HG02610 (cell line): ENCODE results near the gene PLEKHD1.
A peak's percentile ranks its signal among the peaks of the same experiment; 100 is the strongest.
"Not testable (repeated sequence)": the region's sequence is repeated elsewhere in the genome, so short reads cannot be mapped to it uniquely, and the experiment has no call there.

ENCODE experiments used
- ATAC-seq: cut with Tn5 transposase; IDR thresholded peaks from one replicate; pipeline ENCODE4 v1.9.1; 2021; ENCODE audit warnings: mild to moderate bottlenecking, moderate library complexity; ENCODE audit not compliant: unreplicated experiment

PLEKHD1 gene

GRCh38 chr14:69484444-69485314 lies at the start of gene PLEKHD1:
Gene PLEKHD1 (plus strand): TSS chr14:69484728. CDS start chr14:69484966, 238 bp downstream.
- ATAC-seq, result no peak

DNA sequence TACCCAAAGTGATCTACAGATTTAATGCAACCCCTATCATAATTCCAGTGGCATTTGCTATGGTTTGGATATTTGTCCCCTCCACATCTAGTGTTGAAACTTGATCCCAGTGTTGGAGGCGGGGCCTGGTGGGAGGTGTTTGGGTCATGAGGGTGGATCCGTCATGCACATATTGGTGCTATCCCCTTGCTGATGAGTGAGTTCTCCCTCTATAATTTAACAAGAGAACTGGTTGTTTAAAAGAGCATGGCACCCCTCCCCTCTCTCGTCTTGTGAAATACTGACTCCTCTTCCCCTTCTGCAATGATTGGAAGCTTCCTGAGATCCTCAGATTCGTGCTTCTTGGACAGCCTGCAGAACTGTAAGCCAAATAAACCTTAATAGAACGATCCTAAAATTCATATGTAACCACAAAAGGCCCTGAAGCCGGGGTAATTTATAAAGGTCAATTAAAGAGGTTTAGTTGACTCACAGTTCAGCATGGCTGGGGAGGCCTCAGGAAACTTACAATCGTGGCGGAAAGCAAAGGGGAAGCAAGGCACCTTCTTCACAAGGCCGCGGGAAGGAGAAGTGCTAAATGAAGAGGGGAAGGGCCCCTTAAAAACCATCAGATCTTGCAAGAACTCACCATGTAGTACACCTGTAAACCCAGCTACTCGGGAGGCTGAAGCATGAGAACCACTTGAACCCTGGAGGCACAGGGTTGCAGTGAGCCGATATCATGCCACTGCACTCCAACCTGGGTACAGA lies 44.8 kb upstream of the PLEKHD1 start:
- no peak for ATAC-seq

- peak; percentile 91 for ATAC-seq
Observed at GRCh38 chr14:69441948-69442347, 42.6 kb upstream of the PLEKHD1 start.

GRCh38 chr14:69443296-69443805 lies 41.2 kb upstream of the PLEKHD1 start:
- ATAC-seq, result no peak

DNA sequence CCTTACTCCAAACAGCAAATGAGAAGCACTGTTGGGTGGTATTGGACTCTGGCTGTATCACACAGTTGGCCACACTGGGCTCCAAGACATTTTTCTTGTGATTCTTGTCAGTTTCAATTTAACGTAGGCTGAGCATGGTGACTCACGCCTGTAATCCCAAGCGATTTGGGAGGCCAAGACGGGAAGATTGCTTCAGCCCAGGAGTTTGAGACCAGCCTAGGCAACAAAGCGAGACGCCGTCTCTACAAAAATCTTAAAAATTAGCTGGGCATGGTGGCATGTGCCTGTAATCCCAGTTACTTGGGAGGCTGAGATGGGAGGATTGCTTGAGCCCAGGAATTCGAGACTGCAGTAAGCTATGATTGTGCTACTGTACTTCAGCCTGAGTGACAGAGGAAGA lies 35.3 kb upstream of the PLEKHD1 start:
- ATAC-seq, result no peak

- ATAC-seq, result no peak
Observed at GRCh38 chr14:69451941-69452340, 32.6 kb upstream of the PLEKHD1 start.

- ATAC-seq, result no peak
Observed at GRCh38 chr14:69458350-69458749, 26.2 kb upstream of the PLEKHD1 start.

GRCh38 chr14:69459122-69459521 lies 25.4 kb upstream of the PLEKHD1 start:
- no peak for ATAC-seq

DNA sequence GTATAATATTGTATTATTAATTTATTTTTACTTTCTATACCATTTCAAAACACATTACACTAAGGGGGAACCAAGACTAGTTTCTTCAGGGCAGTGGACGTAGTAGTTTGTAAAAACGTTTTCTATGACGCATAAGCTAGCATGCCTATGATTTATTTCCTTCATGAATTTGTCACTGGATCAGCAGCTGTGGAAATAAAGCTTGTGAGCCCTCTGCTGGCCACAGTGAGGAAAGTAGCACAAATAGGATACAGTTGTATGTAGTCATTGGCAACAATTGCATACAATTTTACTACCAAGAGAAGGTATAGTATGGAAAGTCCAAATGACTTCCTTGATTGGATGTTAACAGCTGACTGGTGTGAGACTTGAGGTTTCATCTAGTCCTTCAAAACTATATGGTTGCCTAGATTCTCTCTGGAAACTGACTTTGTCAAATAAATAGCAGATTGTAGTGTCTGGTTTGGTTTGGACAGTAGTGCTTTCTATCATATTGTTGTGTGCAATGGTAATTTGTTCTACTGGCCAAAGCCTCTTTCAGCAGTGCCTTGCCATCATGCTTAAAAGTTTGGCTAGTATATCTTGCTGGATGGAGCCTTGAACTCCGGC lies 24.3 kb upstream of the PLEKHD1 start:
- no peak for ATAC-seq

- ATAC-seq, result no peak
Observed at GRCh38 chr14:69464379-69464778, 20.1 kb upstream of the PLEKHD1 start.

DNA sequence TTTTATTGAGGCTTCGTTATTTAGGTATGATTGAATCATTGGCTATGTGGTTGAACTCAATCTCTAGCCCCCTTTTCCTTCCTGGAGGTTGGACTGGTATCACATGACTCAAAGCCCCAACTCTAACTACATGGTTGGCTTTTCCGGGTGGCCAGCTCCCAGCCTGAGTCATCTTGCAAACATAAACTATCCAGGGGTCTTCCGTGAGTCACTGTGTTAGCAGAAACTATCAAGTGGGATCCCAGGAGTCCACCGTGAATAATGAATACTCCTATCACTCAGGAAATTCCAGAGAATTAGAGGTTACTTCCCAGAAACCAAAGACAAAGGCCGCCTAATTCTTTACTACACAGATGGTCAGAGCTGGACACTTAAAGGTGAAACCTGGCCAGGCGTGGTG lies 19.7 kb upstream of the PLEKHD1 start:
- no peak for ATAC-seq

DNA sequence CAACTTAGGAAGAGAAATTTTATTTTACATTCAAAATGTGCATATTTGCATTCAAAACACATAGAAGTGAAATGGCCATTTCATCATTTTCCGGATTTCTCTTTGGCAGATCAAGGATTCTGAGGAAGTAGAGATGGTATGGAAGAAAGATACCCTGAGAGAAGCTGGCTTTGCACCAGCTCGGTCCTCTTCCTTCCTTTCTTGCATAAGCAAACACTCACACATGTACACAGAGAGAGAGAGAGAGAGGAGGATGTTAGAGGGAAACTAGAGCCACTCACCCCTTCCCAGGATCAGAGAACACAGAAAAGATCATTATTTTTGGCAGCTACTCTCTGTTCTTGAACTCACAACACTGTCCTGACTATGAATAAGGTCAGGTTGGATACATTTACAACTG lies 15.6 kb upstream of the PLEKHD1 start:
- ATAC-seq, result no peak

DNA sequence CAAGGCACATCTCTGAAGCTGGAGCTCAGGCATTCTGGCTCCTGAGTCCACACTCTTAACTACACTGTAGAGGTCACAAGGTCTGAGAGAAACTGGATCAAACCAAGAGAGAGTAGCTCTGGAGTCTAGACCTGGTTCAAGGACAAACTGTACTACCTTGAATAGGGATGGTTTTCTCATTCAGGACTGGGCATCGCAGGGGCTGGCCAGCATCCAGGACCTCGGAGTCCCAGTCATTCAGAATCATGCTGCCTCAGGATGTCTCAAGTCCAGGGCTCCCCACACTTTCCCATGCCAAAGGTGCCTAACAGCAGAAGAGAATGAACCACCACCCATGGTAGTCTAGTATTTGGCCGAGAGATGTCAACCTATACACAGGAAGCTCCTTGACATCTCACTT lies 13.1 kb upstream of the PLEKHD1 start:
- ATAC-seq, result no peak

- no peak for ATAC-seq
Observed at GRCh38 chr14:69471916-69472315, 12.6 kb upstream of the PLEKHD1 start.

DNA sequence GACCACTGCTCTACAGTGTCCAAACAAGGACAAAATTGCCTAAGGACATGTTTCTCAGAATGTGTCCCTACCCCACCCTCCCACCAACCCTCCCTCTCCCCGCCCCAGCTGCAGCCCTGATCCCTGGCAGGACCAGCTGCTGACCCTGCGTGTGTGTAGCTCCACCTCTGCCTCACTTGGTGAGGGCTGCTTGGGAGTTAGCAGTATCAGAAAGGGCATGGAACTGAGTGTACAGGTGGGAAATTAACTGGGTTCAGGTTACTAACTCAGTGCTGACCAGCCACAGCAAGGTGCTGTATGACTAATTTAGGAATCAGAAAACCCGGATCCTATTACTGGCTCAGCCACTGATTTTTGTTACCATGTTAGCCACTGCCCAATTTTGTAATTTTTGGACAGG lies 11.3 kb upstream of the PLEKHD1 start:
- ATAC-seq, result no peak

DNA sequence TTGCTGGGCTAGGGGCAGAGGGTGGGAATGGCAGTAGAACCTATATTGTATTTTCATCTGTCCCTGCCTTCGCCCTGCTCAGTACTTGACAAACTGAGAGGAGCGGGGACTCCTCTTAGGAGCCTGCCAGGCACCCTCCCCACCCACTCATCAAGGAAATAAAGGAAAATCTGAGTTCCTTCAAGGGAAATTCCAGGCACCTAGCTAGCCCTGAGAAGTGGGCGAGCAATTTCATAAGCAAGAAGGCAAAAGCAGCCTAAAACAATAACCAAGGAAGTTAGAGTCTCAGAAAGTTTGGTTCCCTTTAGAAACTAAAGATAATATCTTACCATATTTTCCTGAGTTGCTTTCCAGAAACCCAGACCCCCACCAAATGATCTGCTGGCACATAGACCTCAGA lies 10.6 kb upstream of the PLEKHD1 start:
- ATAC-seq, result no peak

DNA sequence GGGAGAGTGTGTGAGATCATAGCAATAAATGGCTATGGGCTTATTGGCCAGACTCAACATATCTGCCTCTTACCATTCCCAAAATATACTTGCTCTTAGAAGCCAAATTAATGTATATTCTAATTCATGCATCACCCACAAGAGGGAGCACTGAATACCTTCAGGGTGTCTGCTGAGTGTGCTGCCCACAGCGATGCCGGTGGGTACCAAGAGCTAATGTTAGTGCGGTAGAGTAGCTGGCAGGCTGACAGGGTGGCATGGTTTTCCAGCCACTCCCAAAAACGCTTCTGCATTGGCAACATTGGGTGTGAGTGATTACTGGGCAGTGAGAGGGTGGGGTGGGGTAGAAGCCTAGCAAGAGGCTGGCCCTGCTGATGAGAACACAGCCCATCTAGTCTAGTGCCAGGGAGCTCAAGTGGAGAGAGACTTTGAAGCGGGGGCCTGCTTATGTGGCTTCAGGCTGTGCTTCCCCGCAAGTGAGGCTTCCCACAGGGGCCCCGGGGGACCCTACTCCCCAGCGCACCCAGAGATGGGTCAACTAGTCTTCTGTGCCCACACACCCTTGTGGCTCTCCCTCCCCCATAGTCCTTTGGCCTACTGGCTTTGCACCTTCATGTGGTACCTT lies 9.2 kb upstream of the PLEKHD1 start:
- ATAC-seq, result no peak

DNA sequence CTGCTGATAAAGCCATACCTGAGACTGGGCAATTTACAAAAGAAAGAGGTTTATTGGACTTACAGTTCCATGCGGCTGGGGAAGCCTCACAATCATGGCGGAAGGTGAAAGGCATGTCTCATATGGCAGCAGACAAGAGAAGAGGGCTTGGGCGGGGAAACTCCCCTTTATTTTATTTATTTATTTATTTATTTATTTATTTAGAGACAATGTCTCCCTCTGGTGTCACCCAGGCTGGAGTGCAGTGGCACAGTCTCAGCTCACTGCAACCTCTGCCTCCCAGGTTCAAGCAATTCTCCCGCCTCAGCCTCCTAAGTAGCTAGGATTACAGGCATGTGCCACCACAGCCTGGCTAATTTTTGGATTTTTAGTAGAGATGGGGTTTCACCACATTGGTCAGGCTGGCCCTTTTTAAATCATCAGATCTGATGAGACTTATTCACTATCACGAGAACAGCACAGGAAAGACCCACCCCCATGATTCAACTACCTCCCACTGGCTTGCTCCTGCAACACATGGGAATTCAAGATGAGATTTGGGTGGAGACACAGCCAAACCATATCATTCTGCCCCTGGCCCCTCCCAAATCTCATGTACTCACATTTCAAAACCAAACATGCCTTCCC lies 7.6 kb upstream of the PLEKHD1 start:
- not testable (repeated sequence) for ATAC-seq

DNA sequence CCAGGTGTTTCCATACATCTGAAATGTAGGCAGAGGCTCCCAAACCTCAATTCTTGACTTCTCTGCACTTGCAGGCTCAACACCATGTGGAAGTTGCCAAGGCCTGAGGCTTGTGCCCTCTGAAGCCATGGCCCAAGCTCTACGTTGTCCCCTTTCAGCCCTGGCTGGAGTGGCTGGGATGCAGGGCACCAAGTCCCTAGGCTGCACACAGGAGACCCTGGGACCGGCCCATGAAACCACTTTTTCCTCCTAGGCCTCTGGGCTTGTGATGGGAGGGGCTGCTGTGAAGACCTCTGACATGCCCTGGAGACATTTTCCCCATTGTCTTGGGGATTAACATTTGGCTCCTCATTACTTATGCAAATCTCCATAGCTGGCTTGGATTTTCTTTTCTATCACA lies 6.5 kb upstream of the PLEKHD1 start:
- not testable (repeated sequence) for ATAC-seq

- no peak for ATAC-seq
Observed at GRCh38 chr14:69479696-69480095, 4.8 kb upstream of the PLEKHD1 start.

- ATAC-seq, result no peak
Observed at GRCh38 chr14:69480136-69480535, 4.4 kb upstream of the PLEKHD1 start.
